GM18868 (cell line): ENCODE data around the gene LAMA2.

Experiments
- ATAC-seq: cut with Tn5 transposase; IDR thresholded peaks from one replicate; pipeline ENCODE4 v1.9.1; 2021; ENCODE audit warnings: mild to moderate bottlenecking, moderate library complexity; ENCODE audit not compliant: unreplicated experiment

The LAMA2 gene

DNA sequence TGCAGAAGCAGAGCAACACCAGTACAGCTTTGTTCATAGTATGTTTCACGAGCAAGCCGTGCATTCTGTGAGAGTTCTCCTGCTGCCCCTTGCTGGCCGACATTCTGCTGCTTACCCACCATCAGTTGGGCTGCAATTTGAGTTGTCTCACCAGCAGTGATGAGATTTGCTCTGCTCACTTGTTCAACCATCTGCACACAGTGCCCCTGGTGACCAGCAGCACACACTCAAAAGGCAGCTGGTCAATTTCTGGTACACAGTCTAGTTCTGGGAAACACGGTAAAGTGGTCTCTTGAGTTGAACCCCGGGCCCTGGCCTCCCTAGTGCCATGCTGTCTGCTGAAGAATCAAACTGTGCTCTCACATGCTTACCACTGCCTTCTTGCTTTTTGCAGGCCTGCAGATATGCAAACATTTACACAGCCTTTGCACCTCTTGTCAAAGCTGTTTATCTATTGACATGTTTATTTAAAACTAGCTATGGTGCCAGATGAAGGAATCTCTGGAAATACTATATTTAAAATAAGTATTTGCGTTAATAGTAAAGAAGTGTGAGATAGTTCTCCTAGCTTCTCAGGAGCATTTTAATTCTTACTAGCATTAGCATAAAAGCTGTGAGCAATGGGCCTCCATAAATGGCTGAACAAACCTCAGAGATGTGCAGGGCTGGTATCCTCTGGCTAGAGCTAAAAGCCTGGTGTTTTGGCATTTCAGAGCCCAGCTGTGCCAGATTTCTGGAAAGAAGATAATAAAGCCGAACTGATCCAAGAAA lies 592.7 kb downstream of the LAMA2 start:
- no peak for ATAC-seq

- ATAC-seq = no peak
These were observed 593.3 kb downstream of the LAMA2 start for GRCh38 chr6:129476248-129476564.

DNA sequence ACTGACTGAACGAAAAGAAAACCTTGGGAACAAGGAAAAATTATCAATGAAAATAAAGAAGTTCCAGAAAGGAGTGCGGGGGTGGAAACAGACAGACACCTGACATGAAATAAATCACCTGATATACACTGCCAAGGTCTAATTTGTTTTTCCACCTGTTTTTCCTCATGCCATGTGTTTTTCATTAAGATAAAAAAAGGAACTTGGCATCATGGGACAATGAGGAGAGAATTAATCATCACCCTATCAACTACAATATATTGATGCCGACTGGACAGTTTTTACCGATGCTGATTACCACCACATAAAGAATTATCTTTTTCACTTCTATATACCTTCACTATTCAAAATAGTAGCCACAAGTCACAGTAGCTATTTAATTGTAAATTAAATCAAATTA lies 593.9 kb downstream of the LAMA2 start:
- no peak for ATAC-seq

GRCh38 chr6:129478379-129478778 lies 595.4 kb downstream of the LAMA2 start:
- ATAC-seq = no peak

GRCh38 chr6:129481706-129482105 lies 598.8 kb downstream of the LAMA2 start:
- no peak for ATAC-seq

DNA sequence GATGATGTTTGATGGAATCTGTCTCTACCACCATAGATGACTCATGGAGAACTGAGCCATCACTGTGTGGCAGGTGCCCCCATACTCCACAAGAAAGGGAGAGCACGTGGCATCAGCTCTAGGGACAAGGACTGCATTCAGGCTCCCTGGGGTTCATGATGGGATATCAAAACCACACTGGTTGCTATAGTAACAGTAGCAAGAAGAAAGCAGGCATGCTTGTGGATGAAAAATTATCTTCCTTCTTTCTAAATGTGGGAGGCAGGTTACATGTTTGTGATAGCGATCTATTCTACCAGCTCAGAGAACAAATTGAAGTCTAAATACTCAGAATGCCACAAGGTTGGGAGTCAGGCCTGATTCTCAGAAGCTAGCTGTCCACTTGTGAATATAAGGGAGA lies 602.8 kb downstream of the LAMA2 start:
- no peak for ATAC-seq

GRCh38 chr6:129486327-129486726 lies 603.4 kb downstream of the LAMA2 start:
- no peak for ATAC-seq

GRCh38 chr6:129488313-129488712 lies 605.4 kb downstream of the LAMA2 start:
- ATAC-seq = no peak

- no peak for ATAC-seq
These were observed 606.4 kb downstream of the LAMA2 start for GRCh38 chr6:129489215-129489765.

GRCh38 chr6:129490521-129491255 lies 607.8 kb downstream of the LAMA2 start:
- ATAC-seq = peak; percentile 89

GRCh38 chr6:129491436-129491835 lies 608.5 kb downstream of the LAMA2 start:
- peak; percentile 0 for ATAC-seq

- ATAC-seq = no peak
These were observed 609.3 kb downstream of the LAMA2 start for GRCh38 chr6:129492260-129492659.

DNA sequence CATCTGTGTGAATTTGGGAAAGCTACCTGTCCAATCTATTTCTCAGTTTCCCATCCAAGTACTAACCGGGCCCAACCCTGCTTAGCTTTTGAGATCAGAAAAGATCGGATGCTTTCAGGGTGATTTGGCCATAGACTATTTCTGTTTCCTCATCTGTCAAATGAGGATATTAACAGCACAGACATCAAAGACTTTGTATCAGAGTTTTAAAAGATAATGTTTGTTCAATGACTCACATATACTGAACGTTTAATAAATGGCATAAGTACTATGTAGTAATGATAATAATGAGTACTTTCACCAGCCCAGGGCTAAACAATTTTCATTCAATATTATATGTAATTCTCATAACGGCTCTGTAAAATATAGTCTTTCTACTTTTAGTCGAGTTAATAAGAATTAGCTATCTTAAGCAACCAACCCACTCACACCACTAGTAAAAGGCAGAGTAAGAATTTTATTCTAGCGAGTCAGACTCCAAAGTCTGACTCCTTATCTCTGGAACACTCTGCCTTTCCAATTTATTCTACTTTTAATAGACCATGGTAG lies 610.5 kb downstream of the LAMA2 start:
- no peak for ATAC-seq

GRCh38 chr6:129494099-129494498 lies 611.2 kb downstream of the LAMA2 start:
- ATAC-seq = no peak

- no peak for ATAC-seq
These were observed 611.6 kb downstream of the LAMA2 start for GRCh38 chr6:129494586-129494985.

DNA sequence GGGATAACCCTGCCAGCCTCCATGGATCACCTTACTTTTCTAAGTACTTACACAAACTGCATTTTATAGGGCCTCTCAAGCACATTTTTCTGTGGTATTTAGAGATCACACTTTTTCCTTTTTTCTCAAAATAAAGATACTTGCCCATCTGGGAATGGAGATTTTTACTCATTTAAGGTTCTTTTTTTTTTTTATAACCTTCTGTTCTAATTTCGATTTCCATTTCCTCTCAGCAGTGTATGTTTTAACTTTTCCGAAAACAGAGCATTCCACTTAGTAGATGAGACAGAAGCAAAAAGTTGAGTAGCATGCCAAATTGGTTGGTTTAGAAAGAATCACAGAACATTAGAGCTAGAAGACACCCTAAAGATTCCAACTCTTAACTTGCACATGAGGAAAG lies 612.7 kb downstream of the LAMA2 start:
- ATAC-seq = no peak

- no peak for ATAC-seq
These were observed 614.8 kb downstream of the LAMA2 start for GRCh38 chr6:129497481-129498441.

DNA sequence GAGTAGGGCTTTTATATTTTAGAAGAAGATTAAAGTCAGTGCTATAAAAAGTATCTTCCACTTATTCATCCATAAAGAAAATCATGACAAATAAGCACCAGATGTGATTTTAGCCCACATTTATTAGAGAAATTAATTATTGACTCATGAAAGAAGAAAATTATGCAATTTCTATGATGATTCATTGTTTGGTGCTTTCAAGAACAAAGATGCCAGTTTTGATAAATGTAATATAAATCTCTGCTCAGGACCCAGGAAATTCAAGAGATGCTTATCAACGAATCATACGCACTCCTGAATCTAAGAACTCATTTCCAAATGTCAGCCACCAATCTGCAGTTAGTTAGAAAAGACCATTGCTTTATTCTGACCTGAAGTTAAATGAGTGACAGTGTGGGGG lies 615.6 kb downstream of the LAMA2 start:
- ATAC-seq = no peak

DNA sequence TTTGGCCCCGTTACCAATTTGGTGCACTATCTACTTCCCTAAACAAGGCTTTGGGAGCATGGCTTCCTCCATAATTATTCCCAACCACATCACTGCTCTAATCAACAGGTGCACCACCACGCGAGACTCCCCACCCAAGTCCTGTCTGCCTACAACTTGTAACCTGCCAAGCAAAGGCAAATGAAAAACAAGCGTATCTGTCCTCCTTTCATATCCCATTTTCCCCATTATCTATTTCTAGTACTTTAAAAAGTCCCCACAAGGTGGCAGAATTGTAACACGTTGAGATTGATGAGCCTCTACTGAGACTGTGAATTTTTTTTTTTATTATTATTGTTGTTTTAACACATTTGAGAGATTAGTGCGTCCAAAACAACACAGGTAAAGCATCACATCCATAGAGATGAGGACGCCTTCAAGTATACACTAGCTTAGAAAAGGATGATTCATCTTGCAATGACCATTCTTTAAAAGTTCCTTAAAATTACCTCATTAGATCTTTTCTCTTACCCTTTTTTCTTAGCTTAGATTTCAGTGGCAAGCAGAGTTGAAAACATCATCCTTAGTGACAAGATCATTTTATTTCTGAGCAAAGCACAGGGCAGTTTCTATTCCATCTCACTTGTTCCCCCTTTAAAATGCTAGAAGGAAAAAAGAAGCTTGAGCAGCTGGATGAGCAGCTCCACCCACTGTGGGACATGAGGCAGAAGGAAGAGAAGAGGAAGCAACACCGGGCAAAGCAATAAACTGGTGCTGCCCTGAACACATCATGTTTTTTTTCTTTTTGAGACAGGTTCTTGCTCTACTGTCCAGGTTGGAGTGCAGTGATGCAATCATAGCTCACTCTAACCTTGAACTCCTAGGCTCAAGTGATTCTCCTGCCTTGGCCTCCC lies 616.3 kb downstream of the LAMA2 start:
- peak; percentile 72 for ATAC-seq

DNA sequence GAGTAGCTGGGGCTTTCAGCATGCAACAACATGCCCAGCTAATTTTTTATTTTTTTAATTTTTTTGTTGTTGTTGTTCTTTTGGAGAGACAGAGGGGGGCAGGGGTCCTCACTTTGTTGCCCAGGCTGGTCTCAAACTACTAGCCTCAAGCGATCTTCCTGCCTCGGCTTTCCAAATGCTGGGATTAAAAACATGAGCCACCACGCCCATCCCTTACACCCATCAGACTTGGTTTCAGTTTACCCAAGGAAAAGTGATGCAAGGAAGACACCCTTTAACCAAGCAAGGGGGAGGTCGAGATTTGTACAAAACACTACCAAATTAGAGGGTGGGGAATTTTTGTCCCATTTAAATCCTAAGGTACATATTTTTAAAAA lies 616.9 kb downstream of the LAMA2 start:
- no peak for ATAC-seq
